HCT116 (cell line): ENCODE measurements around the gene AP2S1.

Experiments
- EZH2 ChIP-seq: fragments of 200-600 bp; sonication (generic); IDR thresholded peaks from 2 replicates; pipeline ENCODE4 v1.6.1; 2017; ENCODE audit warnings: antibody characterized with exemption, mixed run types
- EZH2phosphoT487 ChIP-seq: fragments of 200-600 bp; IDR thresholded peaks from 2 replicates; pipeline ENCODE4 v1.6.1; 2018; ENCODE audit warnings: antibody characterized with exemption, borderline replicate concordance
- POLR2A ChIP-seq: IDR thresholded peaks from 2 replicates; pipeline ENCODE4 v1.7.0; 2011; ENCODE audit warnings: borderline replicate concordance; ENCODE audit not compliant: insufficient read depth, insufficient read length; ENCODE audit errors: extremely low read depth
- POLR2AphosphoS5 ChIP-seq: IDR thresholded peaks from 2 replicates; pipeline ENCODE4 v1.6.1; 2011; ENCODE audit warnings: mild to moderate bottlenecking, low read depth, low read length, moderate library complexity
- RAD21 ChIP-seq: IDR thresholded peaks from 2 replicates; pipeline ENCODE4 v1.6.1; 2012; ENCODE audit warnings: low read depth, mild to moderate bottlenecking
- SIN3A ChIP-seq: IDR thresholded peaks from 2 replicates; pipeline ENCODE4 v1.6.1; 2012; ENCODE audit warnings: low read depth
- SRF ChIP-seq: IDR thresholded peaks from 2 replicates; pipeline ENCODE4 v1.6.1; 2012; ENCODE audit warnings: low read depth
- YY1 ChIP-seq: IDR thresholded peaks from 2 replicates; pipeline ENCODE4 v1.6.1; 2011; ENCODE audit warnings: low read length, low read depth, moderate library complexity, mild to moderate bottlenecking; ENCODE audit not compliant: insufficient replicate concordance; ENCODE audit errors: extremely low read depth
- TF ChIP-seq, protein P1 (sequence below), 3 experiments: fragments of 200-600 bp in 1 of 3; sonication (generic) in 1 of 3; IDR thresholded peaks in 2 of 3; conservative IDR thresholded peaks in 1 of 3; 2 replicates each; pipeline ENCODE4 v1.5.1; 2012 to 2017; ENCODE audit warnings: low read depth in 2 of 3, low read length in 2 of 3, antibody characterized with exemption in 1 of 3, borderline replicate concordance in 1 of 3, control low read depth in 1 of 3, mild to moderate bottlenecking in 1 of 3, mixed read lengths in 1 of 3, mixed run types in 1 of 3, moderate library complexity in 1 of 3; ENCODE audit not compliant: insufficient read depth in 1 of 3
- TF ChIP-seq, protein P2 (sequence below): IDR thresholded peaks from 2 replicates; pipeline ENCODE4 v1.6.1; 2012; ENCODE audit warnings: low read depth

DNA sequence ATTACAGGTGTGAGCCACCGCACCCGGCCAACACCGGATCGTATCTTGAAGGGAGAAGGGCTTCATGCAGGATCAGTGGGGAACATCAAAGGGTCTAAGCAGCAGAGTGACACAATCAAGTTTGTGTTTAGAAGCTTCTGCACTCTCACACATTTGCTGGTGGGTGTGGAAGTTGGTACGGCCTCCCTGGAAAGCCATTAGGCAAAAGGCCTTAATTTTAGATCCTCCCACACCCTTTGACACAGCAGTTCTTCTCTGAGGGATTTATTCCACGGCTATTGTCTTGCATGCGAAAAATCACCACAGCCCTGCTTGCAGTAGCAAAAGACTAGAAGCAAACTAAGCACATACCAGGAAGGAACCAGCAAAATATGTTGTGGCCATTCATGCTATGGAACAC lies 44.0 kb downstream of the AP2S1 start:
- TF ChIP-seq, protein P1, sequence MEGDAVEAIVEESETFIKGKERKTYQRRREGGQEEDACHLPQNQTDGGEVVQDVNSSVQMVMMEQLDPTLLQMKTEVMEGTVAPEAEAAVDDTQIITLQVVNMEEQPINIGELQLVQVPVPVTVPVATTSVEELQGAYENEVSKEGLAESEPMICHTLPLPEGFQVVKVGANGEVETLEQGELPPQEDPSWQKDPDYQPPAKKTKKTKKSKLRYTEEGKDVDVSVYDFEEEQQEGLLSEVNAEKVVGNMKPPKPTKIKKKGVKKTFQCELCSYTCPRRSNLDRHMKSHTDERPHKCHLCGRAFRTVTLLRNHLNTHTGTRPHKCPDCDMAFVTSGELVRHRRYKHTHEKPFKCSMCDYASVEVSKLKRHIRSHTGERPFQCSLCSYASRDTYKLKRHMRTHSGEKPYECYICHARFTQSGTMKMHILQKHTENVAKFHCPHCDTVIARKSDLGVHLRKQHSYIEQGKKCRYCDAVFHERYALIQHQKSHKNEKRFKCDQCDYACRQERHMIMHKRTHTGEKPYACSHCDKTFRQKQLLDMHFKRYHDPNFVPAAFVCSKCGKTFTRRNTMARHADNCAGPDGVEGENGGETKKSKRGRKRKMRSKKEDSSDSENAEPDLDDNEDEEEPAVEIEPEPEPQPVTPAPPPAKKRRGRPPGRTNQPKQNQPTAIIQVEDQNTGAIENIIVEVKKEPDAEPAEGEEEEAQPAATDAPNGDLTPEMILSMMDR (IDR thresholded peaks at IDR 0.05 in 2 of 3, conservative IDR thresholded peaks at IDR 0.05 in 1 of 3; ENCODE audit: borderline replicate concordance in 1 of 3, insufficient read depth in 1 of 3, low read depth in 2 of 3, low read length in 2 of 3) = no peak
- TF ChIP-seq, protein P2, sequence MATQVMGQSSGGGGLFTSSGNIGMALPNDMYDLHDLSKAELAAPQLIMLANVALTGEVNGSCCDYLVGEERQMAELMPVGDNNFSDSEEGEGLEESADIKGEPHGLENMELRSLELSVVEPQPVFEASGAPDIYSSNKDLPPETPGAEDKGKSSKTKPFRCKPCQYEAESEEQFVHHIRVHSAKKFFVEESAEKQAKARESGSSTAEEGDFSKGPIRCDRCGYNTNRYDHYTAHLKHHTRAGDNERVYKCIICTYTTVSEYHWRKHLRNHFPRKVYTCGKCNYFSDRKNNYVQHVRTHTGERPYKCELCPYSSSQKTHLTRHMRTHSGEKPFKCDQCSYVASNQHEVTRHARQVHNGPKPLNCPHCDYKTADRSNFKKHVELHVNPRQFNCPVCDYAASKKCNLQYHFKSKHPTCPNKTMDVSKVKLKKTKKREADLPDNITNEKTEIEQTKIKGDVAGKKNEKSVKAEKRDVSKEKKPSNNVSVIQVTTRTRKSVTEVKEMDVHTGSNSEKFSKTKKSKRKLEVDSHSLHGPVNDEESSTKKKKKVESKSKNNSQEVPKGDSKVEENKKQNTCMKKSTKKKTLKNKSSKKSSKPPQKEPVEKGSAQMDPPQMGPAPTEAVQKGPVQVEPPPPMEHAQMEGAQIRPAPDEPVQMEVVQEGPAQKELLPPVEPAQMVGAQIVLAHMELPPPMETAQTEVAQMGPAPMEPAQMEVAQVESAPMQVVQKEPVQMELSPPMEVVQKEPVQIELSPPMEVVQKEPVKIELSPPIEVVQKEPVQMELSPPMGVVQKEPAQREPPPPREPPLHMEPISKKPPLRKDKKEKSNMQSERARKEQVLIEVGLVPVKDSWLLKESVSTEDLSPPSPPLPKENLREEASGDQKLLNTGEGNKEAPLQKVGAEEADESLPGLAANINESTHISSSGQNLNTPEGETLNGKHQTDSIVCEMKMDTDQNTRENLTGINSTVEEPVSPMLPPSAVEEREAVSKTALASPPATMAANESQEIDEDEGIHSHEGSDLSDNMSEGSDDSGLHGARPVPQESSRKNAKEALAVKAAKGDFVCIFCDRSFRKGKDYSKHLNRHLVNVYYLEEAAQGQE = no peak
- TF ChIP-seq EZH2 (no peak), SIN3A (no peak), POLR2A (no peak), YY1 (no peak), SRF (no peak), POLR2AphosphoS5 (no peak), EZH2phosphoT487 (no peak), RAD21 (no peak)
